NOMO-1 treated with DMSO at 0.1 percent for 48 hours (cell line): ENCODE data around the gene ATXN7.
A peak's percentile ranks its signal among the peaks of the same experiment; 100 is the strongest.

ENCODE experiments used
- DNase-seq: peaks from one replicate; lab custom pipeline; 2025; ENCODE audit not compliant: unreplicated experiment; lab: John Stamatoyannopoulos, UW

The ATXN7 gene

DNA sequence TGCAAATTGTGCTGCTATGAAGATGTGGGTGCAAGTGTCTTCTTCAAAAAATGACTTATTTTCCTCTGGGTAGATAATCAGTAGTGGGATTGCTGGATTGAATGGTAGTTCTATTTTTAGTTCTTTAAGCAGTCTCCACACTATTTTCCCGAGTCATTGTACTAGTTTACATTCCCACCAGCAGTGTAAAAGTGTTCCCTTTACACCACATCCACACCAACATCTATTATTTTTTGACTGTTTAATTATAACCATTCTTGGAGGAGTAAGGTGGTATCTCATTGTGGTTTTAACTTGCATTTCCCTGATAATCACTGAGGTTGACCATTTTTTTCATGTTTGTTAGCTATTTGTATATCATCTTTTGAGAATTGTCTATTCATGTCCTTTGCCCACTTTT is 179.3 kb downstream of the ATXN7 start:
- DNase-seq: no peak

DNA sequence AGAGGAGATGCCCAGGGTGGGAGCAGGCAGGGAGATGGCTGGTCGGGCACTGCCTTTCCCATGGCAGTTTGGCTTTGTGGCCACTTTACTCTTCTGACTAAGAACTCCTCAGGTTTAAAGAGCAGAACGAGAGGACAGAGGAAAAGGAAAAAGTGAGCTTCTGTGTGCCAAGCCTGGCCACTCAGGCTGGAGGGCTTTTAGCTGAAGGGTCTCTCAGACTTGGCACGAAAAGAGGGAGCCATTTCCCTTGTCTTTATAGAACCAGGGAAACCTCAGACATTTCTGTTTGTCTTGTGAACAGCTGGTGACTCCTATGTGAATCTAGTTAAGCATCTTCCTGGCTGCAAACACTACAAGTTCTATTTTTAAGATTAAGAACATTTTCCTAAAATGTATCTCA is 182.9 kb downstream of the ATXN7 start:
- no peak for DNase-seq

DNA sequence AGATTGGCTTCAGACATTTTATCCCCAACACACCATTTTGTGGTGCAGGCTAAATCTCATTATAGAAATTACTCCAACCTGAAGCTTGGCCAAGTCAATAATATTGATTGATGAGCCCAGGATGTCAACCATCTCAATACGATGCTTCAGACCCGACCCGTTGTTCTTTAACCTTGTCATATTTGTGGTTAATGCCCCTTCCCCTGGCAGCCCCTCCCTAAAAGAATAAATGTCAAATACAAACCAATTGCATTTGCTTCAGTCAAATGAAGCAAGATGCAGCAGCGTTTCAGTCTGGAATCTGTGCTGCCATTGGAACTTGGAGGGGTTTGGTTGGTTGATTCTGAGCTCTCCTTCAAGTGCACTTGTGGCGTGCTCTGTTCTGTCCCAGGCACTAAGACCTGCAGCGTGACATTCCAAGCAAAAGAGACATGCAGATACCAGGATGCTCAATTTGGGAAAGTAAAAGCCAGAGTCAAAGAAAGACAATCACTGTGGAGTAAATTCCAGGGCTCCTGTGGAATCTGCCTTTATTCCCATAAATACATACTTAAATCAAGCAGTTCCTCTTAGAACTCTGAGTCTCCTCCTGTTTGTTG is 183.4 kb downstream of the ATXN7 start:
- DNase-seq: no peak

DNA sequence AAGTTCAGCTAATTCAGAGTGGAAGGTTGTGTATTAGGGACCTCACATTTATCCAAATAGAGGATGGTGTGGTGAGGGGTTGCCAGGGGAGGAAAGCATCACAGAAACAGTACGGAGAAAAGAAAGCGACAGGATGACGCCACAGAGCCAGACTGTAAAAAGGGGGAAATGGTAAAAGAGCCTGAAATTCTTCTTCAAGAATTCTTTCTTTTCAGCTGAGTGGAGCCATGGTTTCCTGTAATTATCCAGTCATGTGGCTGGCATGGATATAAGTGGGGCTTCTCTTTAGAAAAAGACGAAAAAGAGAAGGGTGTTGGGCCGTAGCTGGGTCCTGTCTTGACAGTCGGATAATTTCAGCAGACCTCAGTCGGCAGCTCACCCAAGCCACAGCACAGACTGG is 184.1 kb downstream of the ATXN7 start:
- peak; percentile 48 for DNase-seq

DNA sequence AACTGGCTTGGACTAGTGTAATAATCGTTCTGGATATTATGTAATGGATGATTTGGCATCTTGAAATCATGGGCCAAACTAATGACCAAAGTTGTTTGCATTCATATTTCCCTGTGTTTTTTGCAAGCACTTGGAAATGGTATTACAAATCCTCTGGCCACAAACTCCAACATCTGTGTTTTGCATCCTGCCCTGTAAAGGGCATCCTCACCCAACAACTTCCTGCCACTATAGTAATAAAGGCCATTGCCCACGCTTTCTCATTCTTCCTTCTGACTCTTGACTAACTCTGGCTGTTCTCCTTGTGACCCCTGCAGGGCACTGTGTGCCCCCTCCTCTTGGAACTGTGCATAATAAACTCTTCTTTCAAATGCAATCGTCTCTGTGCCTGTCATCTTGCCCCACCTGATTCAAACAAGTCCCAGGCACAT is 185.0 kb downstream of the ATXN7 start:
- peak; percentile 82 for DNase-seq

DNA sequence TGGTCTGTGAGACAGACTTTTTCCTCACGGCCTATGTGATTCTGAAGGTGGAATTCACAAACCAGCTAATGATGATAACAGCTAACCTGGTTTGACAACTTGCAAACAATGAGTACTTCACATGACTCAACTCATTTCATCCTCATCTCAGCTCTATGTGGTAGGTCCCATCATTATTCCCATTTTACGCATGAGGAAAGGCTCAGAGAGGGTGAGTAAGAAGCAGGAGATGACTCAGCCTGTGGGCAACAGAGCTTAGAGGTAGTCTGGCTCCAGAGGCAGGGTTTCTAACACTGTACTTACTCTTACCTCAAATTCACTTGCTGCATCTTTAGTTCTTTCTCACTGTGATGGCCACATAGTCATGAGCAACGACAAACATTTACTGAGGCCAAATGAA is 185.5 kb downstream of the ATXN7 start:
- DNase-seq: no peak

DNA sequence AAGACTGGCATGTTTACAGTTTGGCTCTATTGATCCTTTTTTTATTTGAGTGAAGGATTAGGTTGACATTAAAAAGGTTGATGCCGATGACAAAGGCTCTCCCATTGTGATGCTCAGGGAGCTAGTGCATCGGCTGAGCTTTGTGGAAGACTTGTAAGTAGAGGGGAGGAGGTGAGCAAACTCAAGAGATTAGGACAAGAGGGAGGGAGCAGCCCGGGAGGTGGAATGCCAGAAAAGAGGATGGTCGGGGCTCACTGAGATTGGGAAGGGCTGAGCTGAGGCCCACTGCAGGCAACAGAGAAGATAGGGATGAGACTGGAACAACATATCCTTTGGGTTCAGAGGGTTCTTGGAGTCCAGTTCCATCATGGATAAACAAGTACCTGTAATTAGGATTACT is 186.2 kb downstream of the ATXN7 start:
- DNase-seq: no peak
